K562 (cell line): Measurements from ENCODE around the gene AGAP3. TPM values are rescaled to one million over a fixed set of nuclear protein-coding genes. Genes with fewer than 3 reads are reported as not detected.

ENCODE experiments used
- FOXJ2 ChIP-seq: fragments of 200-800 bp; sonication (Bioruptor generic); IDR thresholded peaks from 2 replicates; pipeline ENCODE4 v1.6.1; 2016; ENCODE audit warnings: missing genetic modification characterization, missing compliant biosample characterization
- HMG20A ChIP-seq: fragments of 450-650 bp; formaldehyde crosslinking; conservative IDR thresholded peaks from 2 replicates; pipeline ENCODE4 v1.4.0; 2020; ENCODE audit warnings: mild to moderate bottlenecking, mixed read lengths
- ILF3 ChIP-seq: fragments of 450-650 bp; IDR thresholded peaks from 2 replicates; pipeline ENCODE4 v1.6.1; 2018; ENCODE audit warnings: antibody characterized with exemption, mild to moderate bottlenecking, moderate library complexity, borderline replicate concordance
- MIER1 ChIP-seq: fragments of 450-650 bp; IDR thresholded peaks from 2 replicates; pipeline ENCODE4 v1.6.1; 2016; ENCODE audit warnings: antibody characterized with exemption, mild to moderate bottlenecking, low read depth
- NFRKB ChIP-seq: fragments of 450-650 bp; IDR thresholded peaks from 2 replicates; pipeline ENCODE4 v1.6.1; 2016; ENCODE audit warnings: low read depth
- NFXL1 ChIP-seq: fragments of 450-650 bp; formaldehyde crosslinking; IDR thresholded peaks from 2 replicates; pipeline ENCODE4 v1.4.0; 2021; ENCODE audit warnings: mild to moderate bottlenecking
- POLR2AphosphoS2 ChIP-seq: IDR thresholded peaks from 2 replicates; pipeline ENCODE4 v1.6.1; 2012; ENCODE audit warnings: low read length, improper control_type of control experiment
- RBM25 ChIP-seq: fragments of 200-400 bp; formaldehyde crosslinking; IDR thresholded peaks from 2 replicates; pipeline ENCODE4 v1.6.1; 2018; ENCODE audit warnings: low read length, low read depth, moderate library complexity; ENCODE audit not compliant: severe bottlenecking
- TEAD4 ChIP-seq, 2 experiments: sonication (generic) in 1 of 2; formaldehyde crosslinking in 1 of 2; IDR thresholded peaks; 2 replicates each; pipeline versions ENCODE4 v1.6.1 to v1.8.0; 2012 to 2022; ENCODE audit warnings: borderline replicate concordance in 1 of 2, inconsistent platforms in 1 of 2, low read length in 1 of 2, mild to moderate bottlenecking in 1 of 2, missing genetic modification reagents in 1 of 2
- ZNF134 ChIP-seq: fragments of 250-450 bp; sonication (Bioruptor Pico); conservative IDR thresholded peaks from 2 replicates; pipeline ENCODE4 v1.4.0; 2020
- ZNF212 ChIP-seq: fragments of 450-650 bp; formaldehyde crosslinking; IDR thresholded peaks from 2 replicates; pipeline ENCODE4 v1.4.0; 2020; ENCODE audit warnings: mild to moderate bottlenecking
- ZNF232 ChIP-seq: sonication (generic); formaldehyde crosslinking; IDR thresholded peaks from 2 replicates; pipeline ENCODE4 v1.8.0; 2022; ENCODE audit warnings: mild to moderate bottlenecking, missing genetic modification reagents
- ZNF239 ChIP-seq: fragments of 250-450 bp; sonication (Bioruptor Pico); IDR thresholded peaks from 2 replicates; pipeline ENCODE4 v1.4.0; 2020; ENCODE audit warnings: mild to moderate bottlenecking
- ZSCAN32 ChIP-seq: fragments of 450-650 bp; formaldehyde crosslinking; IDR thresholded peaks from 2 replicates; pipeline ENCODE4 v1.4.0; 2020; ENCODE audit warnings: mild to moderate bottlenecking, moderate library complexity
- polyA plus RNA-seq, 8 experiments: library from polyadenylated mRNA; depleted of rRNA in 4 of 8; stranded (reverse) in 5 of 8; unstranded in 3 of 8; fragments of >200 nt; fragmentation: Nextera tagmentation in 2 of 8; fragmentation: Illumina TruSeq in 1 of 8; extraction: Ambion mirVana in 2 of 8; extraction: Trizol in 1 of 8; gene quantifications; 2 replicates each; pipeline versions ENCODE4 v1.2.1 to v1.2.3, GENCODE V29; 2011 to 2014; ENCODE audit warnings: inconsistent platforms in 1 of 8, missing spikeins in 1 of 8
- total RNA-seq, 7 experiments: library from RNA; depleted of rRNA in 6 of 7; stranded (reverse); fragments of >200 nt in 6 of 7; fragmentation: Illumina TruSeq in 2 of 7; extraction: Trizol in 2 of 7; gene quantifications; 2 replicates each; pipeline versions ENCODE4 v1.2.1 to v1.2.3, GENCODE V29; 2011 to 2021; ENCODE audit warnings: low replicate concordance in 1 of 7
- TF ChIP-seq, protein P1 (sequence below): sonication (generic); formaldehyde crosslinking; IDR thresholded peaks from 2 replicates; pipeline ENCODE4 v1.8.1; 2023; ENCODE audit warnings: missing genetic modification reagents, mild to moderate bottlenecking, borderline replicate concordance
- TF ChIP-seq, protein P2 (sequence below): fragments of 450-650 bp; IDR thresholded peaks from 2 replicates; pipeline ENCODE4 v1.6.1; 2016; ENCODE audit warnings: missing biosample characterization, missing genetic modification characterization
- TF ChIP-seq, protein P3 (sequence below): fragments of 450-650 bp; formaldehyde crosslinking; IDR thresholded peaks from 2 replicates; pipeline ENCODE4 v1.4.0; 2020; ENCODE audit warnings: mild to moderate bottlenecking, moderate library complexity
- TF ChIP-seq, protein P4 (sequence below): sonication (generic); formaldehyde crosslinking; IDR thresholded peaks from 2 replicates; pipeline ENCODE4 v1.8.0; 2023; ENCODE audit warnings: mild to moderate bottlenecking, missing genetic modification reagents

Gene AGAP3
- total and polyA plus RNA-seq, 9 of the 15 experiments (the other 6 are each of a cell fraction or from before 2014, with no cell fraction given) = 3.4 to 208 (median 62.2) TPM

DNA sequence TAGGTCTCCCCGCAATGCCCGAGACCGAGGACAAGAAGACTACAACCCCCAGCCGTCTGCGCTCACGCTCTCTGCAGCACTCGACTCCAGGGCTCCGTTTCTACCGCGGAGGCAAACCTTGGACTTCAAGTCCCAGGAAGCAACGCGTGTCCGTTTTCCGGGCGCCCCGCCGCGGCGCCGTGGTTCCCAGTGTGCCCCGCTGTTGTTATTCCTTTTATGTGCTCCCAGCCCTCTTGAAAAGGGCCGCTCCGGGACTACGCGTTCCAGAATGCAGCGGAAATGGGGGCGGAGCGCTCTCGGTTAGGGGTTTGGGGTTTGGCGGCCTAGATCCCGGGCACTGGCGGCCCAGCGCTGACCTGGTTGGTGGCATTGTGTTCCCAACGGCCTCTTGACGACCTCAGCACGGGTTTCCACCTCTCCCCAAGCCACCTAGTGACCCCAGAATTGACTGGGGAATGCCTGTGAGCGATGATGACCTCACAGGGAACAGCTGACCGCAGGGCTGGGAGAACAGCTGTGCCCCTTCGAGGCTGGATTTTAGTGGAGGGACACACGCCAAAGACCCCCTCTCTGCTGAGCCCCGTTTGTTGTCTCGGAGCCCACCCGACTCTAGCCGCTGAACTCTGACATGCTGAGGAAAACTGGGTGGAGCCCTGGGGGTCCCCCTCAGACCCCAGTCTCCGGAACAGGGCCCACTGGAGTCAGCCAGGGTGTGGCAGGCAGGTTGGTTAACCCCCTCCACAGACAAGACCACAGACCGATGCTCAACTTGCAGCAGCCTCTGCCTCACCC lies 28.1 kb upstream of the AGAP3 start (continued):
- TF ChIP-seq, protein P1, sequence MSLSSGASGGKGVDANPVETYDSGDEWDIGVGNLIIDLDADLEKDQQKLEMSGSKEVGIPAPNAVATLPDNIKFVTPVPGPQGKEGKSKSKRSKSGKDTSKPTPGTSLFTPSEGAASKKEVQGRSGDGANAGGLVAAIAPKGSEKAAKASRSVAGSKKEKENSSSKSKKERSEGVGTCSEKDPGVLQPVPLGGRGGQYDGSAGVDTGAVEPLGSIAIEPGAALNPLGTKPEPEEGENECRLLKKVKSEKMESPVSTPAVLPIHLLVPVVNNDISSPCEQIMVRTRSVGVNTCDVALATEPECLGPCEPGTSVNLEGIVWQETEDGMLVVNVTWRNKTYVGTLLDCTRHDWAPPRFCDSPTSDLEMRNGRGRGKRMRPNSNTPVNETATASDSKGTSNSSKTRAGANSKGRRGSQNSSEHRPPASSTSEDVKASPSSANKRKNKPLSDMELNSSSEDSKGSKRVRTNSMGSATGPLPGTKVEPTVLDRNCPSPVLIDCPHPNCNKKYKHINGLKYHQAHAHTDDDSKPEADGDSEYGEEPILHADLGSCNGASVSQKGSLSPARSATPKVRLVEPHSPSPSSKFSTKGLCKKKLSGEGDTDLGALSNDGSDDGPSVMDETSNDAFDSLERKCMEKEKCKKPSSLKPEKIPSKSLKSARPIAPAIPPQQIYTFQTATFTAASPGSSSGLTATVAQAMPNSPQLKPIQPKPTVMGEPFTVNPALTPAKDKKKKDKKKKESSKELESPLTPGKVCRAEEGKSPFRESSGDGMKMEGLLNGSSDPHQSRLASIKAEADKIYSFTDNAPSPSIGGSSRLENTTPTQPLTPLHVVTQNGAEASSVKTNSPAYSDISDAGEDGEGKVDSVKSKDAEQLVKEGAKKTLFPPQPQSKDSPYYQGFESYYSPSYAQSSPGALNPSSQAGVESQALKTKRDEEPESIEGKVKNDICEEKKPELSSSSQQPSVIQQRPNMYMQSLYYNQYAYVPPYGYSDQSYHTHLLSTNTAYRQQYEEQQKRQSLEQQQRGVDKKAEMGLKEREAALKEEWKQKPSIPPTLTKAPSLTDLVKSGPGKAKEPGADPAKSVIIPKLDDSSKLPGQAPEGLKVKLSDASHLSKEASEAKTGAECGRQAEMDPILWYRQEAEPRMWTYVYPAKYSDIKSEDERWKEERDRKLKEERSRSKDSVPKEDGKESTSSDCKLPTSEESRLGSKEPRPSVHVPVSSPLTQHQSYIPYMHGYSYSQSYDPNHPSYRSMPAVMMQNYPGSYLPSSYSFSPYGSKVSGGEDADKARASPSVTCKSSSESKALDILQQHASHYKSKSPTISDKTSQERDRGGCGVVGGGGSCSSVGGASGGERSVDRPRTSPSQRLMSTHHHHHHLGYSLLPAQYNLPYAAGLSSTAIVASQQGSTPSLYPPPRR = 0 out of 2 replicates have a peak, but pooled peaks have one; percentile 18
- TF ChIP-seq ZNF212 (CRISPR knock-in tag) (no peak), ZSCAN32 (CRISPR knock-in tag) (no peak), NFRKB (peak; percentile 24; the same call in 1 of the 2 replicates), RBM25 (no peak), NFXL1 (no peak), ZNF134 (no peak), TEAD4 (IDR thresholded peaks at IDR 0.05; ENCODE audit: low read length) (0 out of 2 replicates have a peak, but pooled peaks have one; percentile 14), TEAD4 (CRISPR knock-in tag; IDR thresholded peaks at IDR 0.05; ENCODE audit: borderline replicate concordance) (no peak), ILF3 (no peak), FOXJ2 (tag) (peak; percentile 85), MIER1 (no peak), ZNF232 (CRISPR knock-in tag) (no peak), HMG20A (CRISPR knock-in tag) (no peak), ZNF239 (CRISPR knock-in tag) (no peak), POLR2AphosphoS2 (no peak)
- TF ChIP-seq, protein P2, sequence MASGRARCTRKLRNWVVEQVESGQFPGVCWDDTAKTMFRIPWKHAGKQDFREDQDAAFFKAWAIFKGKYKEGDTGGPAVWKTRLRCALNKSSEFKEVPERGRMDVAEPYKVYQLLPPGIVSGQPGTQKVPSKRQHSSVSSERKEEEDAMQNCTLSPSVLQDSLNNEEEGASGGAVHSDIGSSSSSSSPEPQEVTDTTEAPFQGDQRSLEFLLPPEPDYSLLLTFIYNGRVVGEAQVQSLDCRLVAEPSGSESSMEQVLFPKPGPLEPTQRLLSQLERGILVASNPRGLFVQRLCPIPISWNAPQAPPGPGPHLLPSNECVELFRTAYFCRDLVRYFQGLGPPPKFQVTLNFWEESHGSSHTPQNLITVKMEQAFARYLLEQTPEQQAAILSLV (tag) = no peak
- TF ChIP-seq, protein P3, sequence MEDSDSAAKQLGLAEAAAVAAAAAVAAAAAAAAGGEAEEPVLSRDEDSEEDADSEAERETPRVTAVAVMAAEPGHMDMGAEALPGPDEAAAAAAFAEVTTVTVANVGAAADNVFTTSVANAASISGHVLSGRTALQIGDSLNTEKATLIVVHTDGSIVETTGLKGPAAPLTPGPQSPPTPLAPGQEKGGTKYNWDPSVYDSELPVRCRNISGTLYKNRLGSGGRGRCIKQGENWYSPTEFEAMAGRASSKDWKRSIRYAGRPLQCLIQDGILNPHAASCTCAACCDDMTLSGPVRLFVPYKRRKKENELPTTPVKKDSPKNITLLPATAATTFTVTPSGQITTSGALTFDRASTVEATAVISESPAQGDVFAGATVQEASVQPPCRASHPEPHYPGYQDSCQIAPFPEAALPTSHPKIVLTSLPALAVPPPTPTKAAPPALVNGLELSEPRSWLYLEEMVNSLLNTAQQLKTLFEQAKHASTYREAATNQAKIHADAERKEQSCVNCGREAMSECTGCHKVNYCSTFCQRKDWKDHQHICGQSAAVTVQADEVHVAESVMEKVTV (CRISPR knock-in tag) = no peak
- TF ChIP-seq, protein P4, sequence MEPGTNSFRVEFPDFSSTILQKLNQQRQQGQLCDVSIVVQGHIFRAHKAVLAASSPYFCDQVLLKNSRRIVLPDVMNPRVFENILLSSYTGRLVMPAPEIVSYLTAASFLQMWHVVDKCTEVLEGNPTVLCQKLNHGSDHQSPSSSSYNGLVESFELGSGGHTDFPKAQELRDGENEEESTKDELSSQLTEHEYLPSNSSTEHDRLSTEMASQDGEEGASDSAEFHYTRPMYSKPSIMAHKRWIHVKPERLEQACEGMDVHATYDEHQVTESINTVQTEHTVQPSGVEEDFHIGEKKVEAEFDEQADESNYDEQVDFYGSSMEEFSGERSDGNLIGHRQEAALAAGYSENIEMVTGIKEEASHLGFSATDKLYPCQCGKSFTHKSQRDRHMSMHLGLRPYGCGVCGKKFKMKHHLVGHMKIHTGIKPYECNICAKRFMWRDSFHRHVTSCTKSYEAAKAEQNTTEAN = no peak
